Endothelial cell of umbilical vein (primary cell): Measurements from ENCODE around the gene CSMD2. TPM values are rescaled to one million over a fixed set of nuclear protein-coding genes. Genes with fewer than 3 reads are reported as not detected.

Experiments used
- BruUV-seq: library from RNA; stranded (reverse); fragments of 400-500 nt; replicated peaks from 2 replicates; lab custom pipeline; 2021; lab: Mats Ljungman, UMichigan
- CTCF ChIA-PET: fragments of 300-600, 350-600 bp; sonication (Branson Sonifier 250); formaldehyde crosslinking; loops from one replicate; lab custom pipeline; 2021; ENCODE audit warnings: antibody characterized with exemption, inconsistent platforms; lab: Charles Lee
- POLR2A ChIA-PET: fragments of 300-600, 350-600 bp; sonication (Branson Sonifier 250); formaldehyde crosslinking; loops from one replicate; lab custom pipeline; 2021; ENCODE audit warnings: antibody characterized with exemption, inconsistent platforms; lab: Charles Lee
- DNase-seq: peaks from one replicate; pipeline ENCODE4 v3.0.0-alpha.2; 2011; ENCODE audit warnings: low read depth, low spot score
- FAIRE-seq: peaks from 2 replicates; lab custom pipeline; 2011; peaks lifted over from hg19 to GRCh38; lab: Jason Lieb, UNC
- H2AFZ ChIP-seq: 2 replicates; pipeline ENCODE4 v1.6.0; 2012; ENCODE audit warnings: low read depth, low read length, control low read depth, inconsistent platforms
- H3K27ac ChIP-seq: 2 replicates; pipeline ENCODE4 v1.5.1; 2011; ENCODE audit warnings: low read depth, mild to moderate bottlenecking, control low read depth, low read length, moderate library complexity; ENCODE audit not compliant: insufficient read depth
- H3K27me3 ChIP-seq, 2 experiments: 2 replicates each; pipeline versions ENCODE4 v1.6.0 to v1.6.1; 2011; ENCODE audit warnings: low read length in 2 of 2, mixed read lengths in 1 of 2; ENCODE audit not compliant: control insufficient read depth in 2 of 2, insufficient read depth in 2 of 2
- H3K36me3 ChIP-seq, 2 experiments: 2 replicates in 1 of 2; 3 replicates in 1 of 2; pipeline ENCODE4 v1.5.1; 2011; ENCODE audit warnings: low read length in 2 of 2, mild to moderate bottlenecking in 1 of 2, moderate library complexity in 1 of 2; ENCODE audit not compliant: control insufficient read depth in 2 of 2, insufficient read depth in 2 of 2; ENCODE audit errors: extremely low read depth in 1 of 2
- H3K4me1 ChIP-seq: 3 replicates; pipeline ENCODE4 v1.5.1; 2011; ENCODE audit warnings: mild to moderate bottlenecking, low read length; ENCODE audit not compliant: control insufficient read depth, insufficient read depth; ENCODE audit errors: extremely low read depth
- H3K4me2 ChIP-seq: 2 replicates; pipeline ENCODE4 v1.6.1; 2011; ENCODE audit warnings: low read length, control low read depth, mixed read lengths; ENCODE audit not compliant: insufficient read depth
- H3K4me3 ChIP-seq, 3 experiments: fragments of 200-600 bp in 1 of 3; sonication (generic), shearing (Covaris generic) in 1 of 3; replicated peaks in 1 of 3; 2 replicates each; pipeline ENCODE4 v1.5.1; 2011 to 2016; ENCODE audit warnings: control low read depth in 3 of 3, low read length in 3 of 3, mild to moderate bottlenecking in 2 of 3, inconsistent platforms in 1 of 3, low read depth in 1 of 3, moderate library complexity in 1 of 3; ENCODE audit not compliant: insufficient read depth in 1 of 3
- H3K79me2 ChIP-seq: 2 replicates; pipeline ENCODE4 v1.6.0; 2012; ENCODE audit warnings: low read length, inconsistent platforms; ENCODE audit not compliant: control insufficient read depth, insufficient read depth
- H3K9ac ChIP-seq: replicated peaks from 2 replicates; pipeline ENCODE3; 2011; ENCODE audit warnings: low read length, control low read depth; ENCODE audit not compliant: insufficient read depth; ENCODE audit errors: extremely low read depth
- H3K9me1 ChIP-seq: replicated peaks from 3 replicates; pipeline ENCODE4 v1.6.0; 2011; ENCODE audit warnings: mild to moderate bottlenecking, low read length; ENCODE audit not compliant: control insufficient read depth, insufficient read depth; ENCODE audit errors: extremely low read depth
- H3K9me3 ChIP-seq: replicated peaks from 2 replicates; pipeline ENCODE4 v1.5.1; 2012; ENCODE audit warnings: low read length, inconsistent platforms; ENCODE audit not compliant: control insufficient read depth, insufficient read depth
- H4K20me1 ChIP-seq: replicated peaks from 2 replicates; pipeline ENCODE3; 2011; ENCODE audit warnings: mild to moderate bottlenecking, low read length; ENCODE audit not compliant: control insufficient read depth, insufficient read depth; ENCODE audit errors: extremely low read depth
- CTCF ChIP-seq, 2 donors: IDR thresholded peaks; 1 replicate in 1 of 2; 2 replicates in 1 of 2; pipeline ENCODE4 v1.5.1; 2011; ENCODE audit warnings: low read length in 2 of 2, mild to moderate bottlenecking in 2 of 2, moderate library complexity in 2 of 2, control low read depth in 1 of 2, inconsistent platforms in 1 of 2, low read depth in 1 of 2; ENCODE audit not compliant: insufficient read depth in 1 of 2; ENCODE audit errors: extremely low read depth in 1 of 2
- EZH2 ChIP-seq: IDR thresholded peaks from 2 replicates; pipeline ENCODE4 v1.6.1; 2012; ENCODE audit warnings: borderline replicate concordance, low read depth, mild to moderate bottlenecking, moderate library complexity, low read length, inconsistent platforms; ENCODE audit not compliant: severe bottlenecking
- FOS ChIP-seq: IDR thresholded peaks from 2 replicates; pipeline ENCODE4 v1.6.1; 2011; ENCODE audit warnings: mild to moderate bottlenecking, low read length, moderate library complexity, borderline replicate concordance; ENCODE audit not compliant: insufficient read depth
- GATA2 ChIP-seq: IDR thresholded peaks from 2 replicates; pipeline ENCODE4 v1.7.0; 2011; ENCODE audit warnings: low read depth, mild to moderate bottlenecking, moderate library complexity, mixed read lengths, low read length; ENCODE audit not compliant: insufficient read length, insufficient read depth
- JUN ChIP-seq: IDR thresholded peaks from 2 replicates; pipeline ENCODE4 v1.6.1; 2011; ENCODE audit warnings: borderline replicate concordance, low read depth; ENCODE audit not compliant: insufficient read length, insufficient read depth
- MAX ChIP-seq: IDR thresholded peaks from 2 replicates; pipeline ENCODE4 v1.6.1; 2011; ENCODE audit not compliant: insufficient read depth, insufficient read length
- MYC ChIP-seq: IDR thresholded peaks from one replicate; pipeline ENCODE4 v1.6.1; 2011; ENCODE audit warnings: mild to moderate bottlenecking, low read depth, low read length
- POLR2A ChIP-seq: IDR thresholded peaks from 2 replicates; pipeline ENCODE4 v1.6.1; 2012; ENCODE audit warnings: low read depth, mild to moderate bottlenecking, control low read depth, low read length
- POLR2AphosphoS5 ChIP-seq: IDR thresholded peaks from 2 replicates; pipeline ENCODE4 v1.6.1; 2012; ENCODE audit warnings: low read depth, mild to moderate bottlenecking, control low read depth, low read length, moderate library complexity; ENCODE audit not compliant: insufficient read depth
- dilution Hi-C: fragments of 300-500 bp; cut with MboI; formaldehyde crosslinking; loops from one replicate; pipeline ENCODE4 v1.15.0; 2019; ENCODE audit warnings: low sequenced_read_pairs; ENCODE audit not compliant: extremely low pct_ligation_motif_present
- intact Hi-C: fragments of 100-400 bp; cut with micrococcal nuclease; formaldehyde crosslinking; loops from one replicate; pipeline ENCODE4 v1.10.0; 2022
- polyA plus RNA-seq, 4 experiments: library from polyadenylated mRNA; depleted of rRNA in 3 of 4; stranded (reverse) in 3 of 4; unstranded in 1 of 4; fragments of >200 nt; gene quantifications; 2 replicates each; pipeline versions ENCODE4 v1.2.1 to v1.2.3, GENCODE V29; 2011 to 2012; ENCODE audit warnings: missing spikeins in 1 of 4
- total RNA-seq: library from RNA; stranded (reverse); gene quantifications from 2 replicates; pipeline ENCODE4 v1.2.3, GENCODE V29; 2021

The CSMD2 gene
- total and polyA plus RNA-seq, 2 donors (not counting 3 experiments of a cell fraction or from before 2014, with no cell fraction given): under 0.01 TPM; not detected in 1

GRCh38 chr1:33997127-33998036, 167.6 kb downstream of the CSMD2 start:
- Histone ChIP-seq H4K20me1 (no peaks in the 10 kb centered on the region), H3K36me3 (no peaks in the 10 kb centered on the region), H3K27ac (no peak overlapping the region), H3K9me3 (peaks cover 2% of the 10 kb centered on the region), H3K4me1 (no peaks in the 10 kb centered on the region), H2AFZ (no peak overlapping the region), H3K4me2 (no peak overlapping the region), H3K4me3 (no peak overlapping the region), H3K9me1 (no peaks in the 10 kb centered on the region), H3K27me3 (no peaks in the 10 kb centered on the region), H3K79me2 (no peaks in the 10 kb centered on the region), H3K9ac (no peak overlapping the region)
- no TSS peak for BruUV-seq
- TF ChIP-seq CTCF (IDR thresholded peaks at IDR 0.05; ENCODE audit: extremely low read depth in 1 of 2, insufficient read depth in 1 of 2, low read depth in 1 of 2, low read length in 2 of 2): no peak
- no peak for TF ChIP-seq GATA2
- TF ChIP-seq POLR2AphosphoS5: no peak
- TF ChIP-seq MAX: no peak
- TF ChIP-seq POLR2A: no peak
- no peak for TF ChIP-seq EZH2
- TF ChIP-seq FOS: no peak
- TF ChIP-seq MYC: no peak
- no peak for TF ChIP-seq JUN
- intact Hi-C loops: no loop called here
- FAIRE-seq (no peak), DNase-seq (no peak)
- CTCF ChIA-PET: no interaction called here
- dilution Hi-C loops: no loop called here
- POLR2A ChIA-PET: no interaction called here
